ENCODE results near the gene RAD51C.
"Not testable (repeated sequence)": the region's sequence is repeated elsewhere in the genome, so short reads cannot be mapped to it uniquely, and the experiment has no call there.

RAD51C gene

DNA sequence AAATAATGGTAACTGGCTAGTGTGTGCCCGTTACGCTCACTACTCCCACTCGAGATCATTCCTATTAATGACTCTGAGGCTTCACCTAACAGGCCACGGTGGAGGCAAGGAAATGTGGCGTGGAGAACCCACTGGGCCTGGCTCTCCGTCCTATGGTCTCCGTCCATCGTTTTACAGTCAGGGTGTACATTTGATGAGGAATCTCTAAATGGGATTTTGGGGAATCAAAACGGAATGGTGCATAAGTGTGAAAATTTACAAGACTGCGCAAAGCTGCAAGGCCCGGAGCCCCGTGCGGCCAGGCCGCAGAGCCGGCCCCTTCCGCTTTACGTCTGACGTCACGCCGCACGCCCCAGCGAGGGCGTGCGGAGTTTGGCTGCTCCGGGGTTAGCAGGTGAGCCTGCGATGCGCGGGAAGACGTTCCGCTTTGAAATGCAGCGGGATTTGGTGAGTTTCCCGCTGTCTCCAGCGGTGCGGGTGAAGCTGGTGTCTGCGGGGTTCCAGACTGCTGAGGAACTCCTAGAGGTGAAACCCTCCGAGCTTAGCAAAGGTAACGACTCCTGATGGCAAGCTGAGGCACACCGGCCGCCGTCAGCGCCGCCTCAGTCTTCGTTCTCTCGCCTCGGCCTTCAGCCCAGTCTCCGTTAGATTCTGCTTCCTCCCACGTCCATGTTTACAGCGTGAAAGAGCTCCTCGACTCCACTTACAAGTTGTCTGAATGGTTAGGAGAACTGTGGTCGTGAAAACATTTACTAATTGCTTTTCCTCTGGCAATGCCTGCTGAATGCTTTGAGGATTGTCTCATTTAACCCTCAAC lies at the start of gene RAD51C:
RAD51C (plus strand) TSS at position 364 of the 817 bp plus-strand sequence; CDS start at position 406, 42 bp downstream.
- DNase-seq (ENCODE audit: low read depth in 2 of 2) = peak; percentile 71 to 73

DNA sequence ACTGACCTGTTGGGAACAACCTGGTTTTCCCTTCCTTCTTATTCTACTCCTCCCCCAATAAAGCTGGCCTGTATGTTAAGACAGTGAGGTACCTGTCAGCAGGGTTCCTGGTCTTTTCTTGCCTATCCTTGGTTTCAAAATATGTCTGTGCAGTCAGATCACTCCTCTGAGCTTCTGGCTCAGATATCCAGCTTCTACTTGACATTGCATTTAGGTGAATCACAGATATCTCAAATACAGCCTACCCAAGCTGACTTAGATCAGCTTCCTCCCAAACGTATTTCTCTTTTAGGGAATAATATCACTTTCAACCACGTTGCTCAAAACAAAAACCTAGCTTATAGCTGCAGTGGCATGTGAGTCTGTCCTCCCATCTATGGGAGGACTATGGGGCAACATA lies 49.3 kb upstream of the RAD51C start:
- no peak for DNase-seq (ENCODE audit: low read depth in 2 of 2)

DNA sequence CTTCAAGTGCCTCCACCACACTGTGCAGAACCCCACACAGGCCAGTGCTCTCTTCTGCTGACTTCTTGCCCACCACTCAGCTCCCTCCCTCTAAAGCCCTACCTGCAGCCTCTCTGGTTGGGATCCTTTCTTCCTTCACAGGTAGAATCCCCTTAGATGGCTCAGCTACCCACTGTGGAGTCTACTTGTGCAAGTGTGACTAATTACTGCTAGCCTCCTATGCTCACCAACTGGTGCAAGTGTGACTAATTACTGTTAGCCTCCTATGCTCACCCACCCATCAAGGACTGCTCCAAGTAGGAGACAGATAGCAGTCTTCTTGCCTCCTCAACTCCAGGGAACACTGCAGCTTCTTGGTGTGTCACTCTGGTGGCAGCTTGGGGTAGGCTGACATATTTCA lies 44.2 kb upstream of the RAD51C start:
- DNase-seq (ENCODE audit: low read depth in 2 of 2) = no peak

DNA sequence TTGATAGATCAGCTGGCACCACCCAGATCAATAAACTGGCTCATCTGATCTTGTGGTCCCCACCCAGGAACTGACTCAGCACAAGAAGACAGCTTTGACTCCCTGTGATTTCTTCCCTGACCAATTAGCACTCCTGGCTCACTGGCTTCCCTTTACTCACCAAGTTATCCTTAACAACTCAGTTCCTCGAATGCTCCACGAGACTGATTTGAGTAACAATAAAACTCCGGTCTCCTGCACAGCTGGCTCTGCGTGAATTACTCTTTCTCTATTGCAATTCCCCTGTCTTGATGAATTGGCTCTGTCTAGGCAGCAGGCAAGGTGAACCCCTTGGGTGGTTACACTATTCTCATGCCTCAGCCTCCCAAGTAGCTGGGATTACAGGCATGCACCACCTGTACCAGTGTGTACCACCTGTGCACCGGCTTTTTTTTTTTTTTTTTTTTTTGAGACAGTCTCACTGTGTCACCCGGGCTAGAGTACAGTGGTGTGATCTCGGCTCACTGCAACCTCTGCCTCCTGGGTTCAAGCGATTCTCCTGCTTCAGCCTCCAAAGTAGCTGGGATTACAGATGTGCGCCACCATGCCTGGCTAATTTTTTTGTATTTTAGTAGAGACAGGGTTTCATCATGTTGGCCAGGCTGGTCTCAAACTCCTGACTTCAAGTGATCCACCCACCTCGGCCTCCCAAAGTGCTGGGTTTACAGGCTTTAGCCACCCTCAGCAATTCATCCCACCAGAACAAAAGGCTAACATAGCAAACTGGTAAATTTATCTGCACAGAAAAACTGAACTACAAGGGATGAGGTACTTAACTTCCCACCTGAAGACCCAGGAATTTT lies 34.2 kb upstream of the RAD51C start:
- not testable (repeated sequence) for DNase-seq (ENCODE audit: low read depth in 2 of 2)

DNA sequence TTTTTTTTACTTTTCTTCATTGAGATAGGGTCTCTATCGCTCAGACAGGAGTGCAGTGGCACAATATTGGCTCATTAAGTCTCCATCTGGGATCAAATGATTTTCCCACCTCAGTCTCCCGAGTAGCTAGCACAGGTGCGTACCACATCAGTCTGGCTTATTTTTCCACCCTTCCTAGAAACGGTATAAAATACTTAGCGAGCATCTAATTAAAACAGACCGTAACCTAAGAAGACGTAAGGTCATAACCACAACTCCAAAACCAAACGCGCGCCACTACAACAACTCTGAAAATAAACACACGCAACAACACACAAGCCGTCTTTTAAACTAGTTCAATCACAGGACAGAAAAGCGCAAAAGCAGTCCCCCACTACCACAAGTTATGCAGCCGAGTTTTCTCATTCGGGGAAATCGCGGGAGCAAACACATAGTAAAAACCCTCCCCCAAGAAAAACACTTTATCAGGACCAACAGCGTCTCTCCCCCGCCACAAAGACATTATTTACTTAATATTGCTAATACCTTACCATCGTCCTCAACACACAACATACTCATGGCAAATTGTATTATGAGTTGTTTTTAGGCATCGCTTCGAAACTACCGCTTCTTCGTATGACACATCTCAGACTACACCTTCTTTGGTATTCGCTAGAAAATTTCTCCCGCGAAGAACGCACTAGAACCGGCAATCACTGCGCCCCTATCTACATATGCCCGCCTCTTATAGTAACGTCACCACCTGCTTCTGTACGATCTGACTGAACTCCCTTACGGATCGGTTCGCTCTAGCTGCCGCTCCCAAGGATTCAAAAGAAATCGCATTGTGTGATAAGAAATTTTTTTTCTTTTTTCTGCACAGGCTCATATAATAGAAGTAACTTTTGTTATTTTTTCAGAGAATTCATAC lies 33.3 kb upstream of the RAD51C start:
- DNase-seq (ENCODE audit: low read depth in 2 of 2) = peak; percentile 26 to 48

DNA sequence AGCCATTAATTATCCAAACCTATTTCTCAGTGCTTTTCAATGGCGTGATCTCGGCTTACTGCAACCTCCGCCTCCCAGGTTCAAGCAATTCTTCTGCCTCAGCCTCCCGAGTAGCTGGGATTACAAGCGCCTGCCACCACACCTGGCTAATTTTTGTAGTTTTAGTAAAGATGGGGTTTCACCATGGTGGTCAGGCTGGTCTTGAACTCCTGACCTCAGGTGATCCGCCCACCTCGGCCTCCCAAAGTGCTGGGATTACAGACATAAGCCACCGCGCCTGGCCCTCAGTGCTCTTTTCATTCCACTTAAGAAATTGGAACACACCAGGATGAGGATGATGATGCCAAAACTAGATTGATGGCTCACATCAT lies 32.7 kb upstream of the RAD51C start:
- not testable (repeated sequence) for DNase-seq (ENCODE audit: low read depth in 2 of 2)

DNA sequence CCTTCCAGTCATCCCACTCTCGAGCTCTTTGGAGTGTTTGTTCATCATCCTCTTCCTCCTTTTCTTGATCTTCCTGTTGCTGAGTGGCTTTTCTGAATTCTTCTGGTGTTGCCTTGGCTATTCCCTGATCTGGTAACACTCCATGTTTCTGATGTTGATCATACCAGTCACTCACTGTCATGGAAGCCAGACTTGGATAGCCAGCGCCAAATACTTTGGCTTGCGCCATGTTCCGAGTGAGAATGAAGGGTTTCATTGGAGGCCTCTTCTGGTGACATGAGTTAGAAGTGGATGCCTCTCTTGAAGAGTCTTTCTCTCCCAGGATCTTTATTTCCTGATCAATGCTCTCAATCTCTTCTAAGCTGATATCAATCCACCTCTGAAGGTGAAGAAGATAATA lies 31.8 kb upstream of the RAD51C start:
- no peak for DNase-seq (ENCODE audit: low read depth in 2 of 2)

DNA sequence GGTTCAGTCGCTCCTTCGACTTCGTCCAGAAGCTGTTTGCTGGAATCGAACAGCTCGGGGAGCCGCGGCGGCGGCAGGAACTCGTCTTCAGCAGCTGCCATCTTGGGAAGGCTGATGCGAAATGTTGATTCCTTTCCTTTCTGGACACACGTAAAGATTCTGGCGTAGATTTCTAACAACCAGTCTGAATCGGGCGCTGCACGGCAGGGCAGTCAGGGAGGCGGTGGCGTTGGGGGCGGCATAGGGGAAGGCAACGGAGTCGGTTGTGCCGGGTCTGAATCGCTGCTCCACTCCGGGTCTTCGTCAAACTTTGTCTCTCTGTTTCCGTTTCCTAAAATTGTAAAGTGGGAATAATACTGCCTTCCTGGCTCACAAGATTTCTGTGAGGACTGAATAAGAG lies 30.9 kb upstream of the RAD51C start:
- DNase-seq (ENCODE audit: low read depth in 2 of 2) = no peak

DNA sequence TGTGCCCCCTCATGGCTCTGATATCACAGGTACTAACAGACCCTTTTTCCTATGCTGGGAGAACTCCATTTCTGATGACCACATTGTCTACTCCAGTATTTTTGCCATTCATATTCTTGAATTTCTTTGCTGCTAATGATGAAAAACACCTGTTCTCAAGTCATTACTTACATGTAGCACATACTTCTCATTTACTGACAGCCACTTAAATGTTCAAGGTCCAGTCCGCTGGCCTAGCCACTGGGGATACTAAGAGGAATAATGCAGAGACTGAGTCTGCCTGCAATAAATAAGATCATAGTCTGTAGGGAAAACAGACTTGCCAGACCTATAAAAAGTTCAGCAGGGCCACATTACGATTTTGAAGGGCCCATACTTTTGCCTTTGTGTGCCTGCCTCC lies 28.1 kb upstream of the RAD51C start:
- DNase-seq (ENCODE audit: low read depth in 2 of 2) = no peak

DNA sequence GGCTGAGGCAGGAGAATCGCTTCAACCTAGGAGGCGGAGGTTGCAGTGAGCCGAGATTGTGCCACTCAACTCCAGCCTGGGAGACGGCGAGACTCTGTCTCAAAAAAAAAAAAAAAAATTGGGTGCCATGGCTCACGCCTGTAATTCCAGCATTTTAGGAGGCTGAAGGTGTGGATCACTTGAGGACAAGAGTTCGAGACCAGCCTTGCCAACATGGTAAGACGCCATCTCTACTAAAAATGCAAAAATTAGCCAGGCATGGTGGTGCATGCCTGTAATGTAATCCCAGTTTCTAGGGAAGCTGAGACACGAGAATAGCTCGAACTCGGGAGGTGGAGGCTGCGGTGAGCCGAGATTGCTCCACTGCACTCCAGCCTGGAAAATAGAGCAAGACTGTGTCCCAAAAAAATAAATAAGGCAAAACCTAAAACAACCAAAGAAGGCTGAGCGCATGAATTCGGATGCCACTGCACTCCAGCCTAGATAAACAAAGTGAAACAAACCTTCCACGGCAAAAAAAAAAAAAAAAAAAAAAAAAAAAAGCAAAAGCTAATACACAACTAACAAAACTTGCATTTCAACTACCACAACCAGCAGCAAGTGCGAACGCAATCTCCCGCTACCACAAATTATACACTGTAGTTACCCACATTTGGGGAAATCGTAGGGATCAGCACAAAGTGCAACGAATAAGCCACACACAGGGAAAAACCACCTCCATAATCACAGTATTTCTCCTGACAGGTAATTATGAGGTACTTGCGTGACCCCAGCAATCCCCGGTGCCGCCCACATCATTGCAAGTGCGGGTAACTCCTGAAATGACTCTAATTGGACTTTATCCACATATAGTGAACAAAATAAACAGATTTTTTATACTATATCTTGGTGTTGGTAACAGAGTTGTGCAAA lies 26.2 kb upstream of the RAD51C start:
- DNase-seq (ENCODE audit: low read depth in 2 of 2) = no peak

DNA sequence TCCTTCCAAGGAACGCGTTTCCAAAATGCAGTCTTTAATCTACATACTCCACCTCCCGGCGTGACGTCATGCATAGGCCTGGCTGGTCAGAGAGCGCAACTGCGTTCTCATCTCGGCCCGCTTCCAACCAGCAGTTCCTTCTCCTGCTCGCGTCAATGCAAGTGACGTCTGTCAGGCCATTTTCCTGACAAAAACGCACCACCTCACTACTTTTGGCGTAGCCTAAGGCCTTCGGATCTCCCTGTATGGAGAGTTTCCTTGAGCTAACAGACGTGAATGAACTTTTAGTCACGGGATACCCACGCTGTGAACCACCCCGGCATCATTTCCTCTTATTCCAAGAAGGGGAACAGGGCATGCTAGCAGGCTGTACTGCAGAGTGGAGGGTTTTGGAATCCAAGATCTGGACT lies 25.5 kb upstream of the RAD51C start:
- no peak for DNase-seq (ENCODE audit: low read depth in 2 of 2)

DNA sequence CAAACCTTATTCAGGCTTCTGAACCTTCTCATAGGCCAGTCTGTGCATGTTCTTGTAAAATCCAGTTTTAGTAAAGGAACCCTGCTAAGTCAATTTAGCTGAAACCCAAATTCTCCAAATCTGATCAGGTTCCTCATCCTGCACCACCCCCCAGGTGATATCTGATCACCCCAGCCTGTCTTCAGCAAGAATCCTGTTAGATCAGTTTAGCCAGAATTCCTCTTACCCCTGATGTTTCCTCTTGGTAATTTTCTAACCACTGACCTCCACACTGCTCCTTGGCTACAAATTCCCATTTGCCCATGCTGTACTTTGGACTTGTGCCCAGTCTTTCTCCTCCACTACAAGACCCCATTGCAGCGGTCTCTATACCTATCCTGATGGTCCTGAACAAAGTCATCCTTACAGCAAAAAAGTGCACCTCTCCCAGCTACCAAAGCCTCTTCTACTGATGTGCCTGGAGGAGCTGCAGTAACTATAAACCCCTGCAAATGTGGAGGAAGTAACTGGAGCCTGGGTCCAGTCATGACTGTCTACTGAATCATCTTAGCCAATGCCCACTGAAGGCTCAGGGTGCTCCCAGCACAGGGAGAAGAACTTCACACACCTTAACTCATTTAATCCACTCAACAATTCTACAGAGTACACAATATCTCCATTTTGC lies 24.3 kb upstream of the RAD51C start:
- no peak for DNase-seq (ENCODE audit: low read depth in 2 of 2)

DNA sequence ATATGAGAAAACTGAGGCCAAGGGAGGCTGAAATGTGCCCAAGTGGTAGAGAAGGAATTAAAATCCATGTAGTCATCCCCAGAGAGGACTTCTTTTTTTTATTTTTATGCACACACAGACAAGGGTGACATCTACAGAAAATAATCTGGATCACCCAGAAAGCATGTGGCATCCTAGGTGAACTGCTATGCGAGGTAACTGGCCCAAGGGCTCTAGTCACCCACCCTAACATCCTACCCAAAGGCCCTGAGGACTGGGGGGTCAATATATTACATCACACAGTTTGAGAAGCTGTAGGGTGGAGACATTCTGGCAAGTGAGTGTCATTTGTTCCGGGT lies 23.8 kb upstream of the RAD51C start:
- no peak for DNase-seq (ENCODE audit: low read depth in 2 of 2)

DNA sequence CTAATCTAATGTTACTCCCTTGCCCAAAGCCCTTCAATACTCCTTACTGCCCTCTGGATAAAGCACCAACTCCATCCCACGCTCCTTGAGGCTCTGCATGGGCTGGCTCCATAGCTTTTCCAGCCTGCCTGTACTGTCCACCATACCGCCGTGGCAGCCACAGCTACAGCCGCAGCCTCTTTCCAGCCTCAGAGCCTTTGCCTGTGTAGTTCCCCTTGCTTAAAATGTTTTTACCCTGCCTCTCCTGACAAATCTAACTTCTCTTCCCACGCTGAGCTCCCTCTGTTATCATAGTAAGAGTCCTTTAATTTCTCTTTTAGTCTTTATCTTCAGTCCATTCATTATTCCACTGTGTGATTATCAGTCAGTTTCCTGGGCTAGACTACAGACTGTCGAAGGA lies 22.5 kb upstream of the RAD51C start:
- no peak for DNase-seq (ENCODE audit: low read depth in 2 of 2)

DNA sequence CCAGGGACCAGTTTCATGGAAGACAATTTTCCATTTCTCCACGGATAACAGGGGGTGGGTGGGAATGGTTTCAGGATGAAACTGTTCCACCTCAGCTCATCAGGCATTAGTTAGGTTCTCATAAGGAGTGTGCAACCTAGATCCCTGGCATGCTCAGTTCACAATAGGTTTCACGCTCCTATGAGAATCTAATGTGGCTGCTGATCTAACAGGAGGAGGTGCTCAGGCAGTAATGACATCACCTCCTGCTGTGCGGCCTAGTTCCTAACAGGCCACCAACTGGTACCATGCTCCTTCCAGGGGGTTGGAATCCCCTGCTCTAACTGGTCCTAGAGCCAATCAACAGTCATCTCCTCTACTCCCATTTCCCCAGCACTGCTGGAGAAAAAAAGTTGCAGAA lies 20.4 kb upstream of the RAD51C start:
- no peak for DNase-seq (ENCODE audit: low read depth in 2 of 2)

DNA sequence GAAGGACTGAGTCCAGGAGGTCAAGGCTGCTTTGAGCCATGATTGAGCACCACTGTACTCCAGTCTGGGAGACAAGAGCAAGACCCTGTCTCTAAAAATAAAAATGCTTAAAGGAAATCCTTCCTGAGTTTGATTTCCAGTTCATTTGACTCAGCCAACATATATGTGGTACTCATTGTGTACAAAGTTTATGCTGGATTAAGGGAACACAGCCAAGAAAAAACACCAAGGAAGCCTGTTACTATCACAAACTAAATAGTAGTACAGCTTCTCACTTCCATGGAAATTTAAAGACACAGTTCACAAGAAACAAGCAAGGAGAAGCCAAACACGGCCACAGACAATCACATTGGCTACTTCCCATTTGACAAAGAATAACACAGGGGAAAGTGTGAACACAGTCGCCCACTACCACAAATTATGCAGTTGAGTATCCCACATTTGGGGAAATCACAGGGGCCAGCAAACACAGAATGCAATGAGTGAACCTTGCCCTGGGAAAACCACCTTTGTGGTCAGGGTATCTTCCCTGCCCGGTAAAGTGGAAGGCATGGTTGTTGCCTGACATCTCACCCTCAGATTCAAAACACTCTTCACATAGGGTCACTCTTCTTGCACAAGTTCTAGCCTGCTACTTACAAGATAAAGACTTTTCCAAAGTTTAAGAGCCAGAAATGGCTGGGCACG lies 15.1 kb upstream of the RAD51C start:
- no peak for DNase-seq (ENCODE audit: low read depth in 2 of 2)

DNA sequence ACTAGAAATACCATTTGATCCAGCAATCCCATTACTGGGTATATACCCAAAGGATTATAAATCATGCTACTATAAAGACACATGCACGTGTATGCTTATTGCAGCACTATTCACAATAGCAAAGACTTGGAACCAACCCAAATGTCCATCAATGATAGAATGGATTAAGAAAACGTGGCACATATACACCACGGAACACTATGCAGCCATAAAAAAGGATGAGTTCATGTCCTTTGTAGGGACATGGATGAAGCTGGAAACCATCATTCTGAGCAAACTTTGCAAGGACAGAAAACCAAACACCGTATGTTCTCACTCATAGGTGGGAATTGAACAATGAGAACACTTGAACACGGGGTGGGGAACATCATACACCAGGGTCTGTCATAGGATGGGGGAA lies 14.1 kb upstream of the RAD51C start:
- not testable (repeated sequence) for DNase-seq (ENCODE audit: low read depth in 2 of 2)

DNA sequence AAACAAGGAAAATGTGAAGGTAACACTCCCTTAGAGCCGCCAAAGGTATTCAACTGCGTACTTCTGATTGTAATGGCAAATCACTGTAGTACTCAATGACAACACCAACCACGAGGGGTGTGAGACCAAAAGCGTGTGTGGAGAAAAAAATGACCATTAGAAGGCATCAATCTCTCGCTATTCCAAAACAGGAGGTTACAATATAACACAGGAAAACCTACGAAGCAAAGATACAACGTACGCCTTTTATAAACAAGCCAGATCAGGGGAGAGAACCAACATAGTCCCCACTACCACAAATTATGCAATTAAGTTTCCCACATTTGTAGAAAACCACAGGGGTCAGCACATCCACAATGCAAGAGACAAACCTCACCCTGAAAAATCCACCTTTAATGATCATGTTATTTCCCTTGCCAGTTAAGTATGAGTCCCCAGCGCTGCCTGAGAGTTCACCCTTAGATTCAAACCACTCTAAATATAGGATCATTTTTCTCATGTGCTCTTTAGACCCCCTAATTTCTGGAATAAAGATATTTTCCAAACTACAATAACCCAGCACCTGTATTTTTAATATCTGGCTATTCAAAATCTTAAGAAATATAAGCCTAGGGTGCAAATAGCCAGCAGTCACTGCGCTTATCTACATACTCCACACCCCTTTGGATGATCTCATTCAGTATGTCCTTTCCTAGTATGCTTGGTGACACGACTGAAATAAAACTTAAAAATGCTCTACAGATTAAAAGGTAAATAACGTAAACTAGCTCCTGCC lies 13.0 kb upstream of the RAD51C start:
- DNase-seq (ENCODE audit: low read depth in 2 of 2) = no peak

DNA sequence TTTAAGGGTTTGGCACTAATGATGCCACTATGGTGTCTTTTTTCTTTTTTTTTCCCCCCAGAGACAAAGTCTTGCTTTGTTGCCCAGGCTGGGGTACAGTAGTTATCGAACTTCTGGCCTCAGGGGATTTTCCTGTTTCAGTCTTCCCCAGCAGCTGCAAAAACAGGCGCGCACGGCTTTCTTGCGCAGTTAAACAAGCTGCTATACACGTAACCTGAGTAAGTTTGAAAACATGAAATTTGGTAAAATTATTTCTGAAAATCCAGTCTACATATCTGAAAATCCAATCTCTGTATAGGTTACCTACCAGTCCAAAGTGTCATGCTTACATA lies 12.4 kb upstream of the RAD51C start:
- no peak for DNase-seq (ENCODE audit: low read depth in 2 of 2)
